ENCODE results near the gene TMEM40.

Gene TMEM40

DNA sequence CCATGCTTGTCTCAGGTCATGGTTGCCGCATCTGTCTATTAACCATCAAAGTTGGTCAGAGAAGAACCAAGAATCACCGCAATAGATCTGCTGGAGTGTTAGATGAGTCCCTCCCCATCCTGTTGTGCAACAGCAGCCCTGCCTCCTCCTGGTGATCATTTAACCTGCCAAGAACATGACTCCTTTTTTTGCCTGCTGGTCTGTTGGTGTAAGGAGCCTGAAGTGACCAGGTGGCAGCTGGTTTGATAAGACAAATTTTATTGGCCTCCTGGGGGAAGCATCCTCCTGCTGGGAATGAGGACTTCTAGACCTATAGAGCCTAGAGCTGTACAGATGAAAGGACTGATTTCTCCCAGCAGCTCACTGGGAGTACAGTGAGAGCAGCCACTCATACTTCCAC, 51.6 kb downstream of the TMEM40 start:
- Histone ChIP-seq H3K9me2 (replicated peaks; ENCODE audit: control insufficient read depth, low read length) (no peaks in the 10 kb centered on the region), H3K4me3 (ENCODE audit: low read length) (no peak overlapping the region), H3K27ac (ENCODE audit: low read depth, low read length) (no peak overlapping the region), H3K4me1 (ENCODE audit: control insufficient read depth, low read length) (peaks cover 3% of the 10 kb centered on the region; the same call in 1 of the 2 replicates), H3F3A (ENCODE audit: control insufficient read depth, insufficient read depth) (no peaks in the 10 kb centered on the region), H3K9me3 (ENCODE audit: control insufficient read depth, insufficient read depth, low read length) (no peaks in the 10 kb centered on the region), H4K20me1 (ENCODE audit: control insufficient read depth, insufficient read depth, low read depth, low read length) (no peaks in the 10 kb centered on the region), H3K79me2 (ENCODE audit: control insufficient read depth, low read length) (no peaks in the 10 kb centered on the region), H3K4me2 (ENCODE audit: low read length) (no peak overlapping the region), H3K27me3 (ENCODE audit: control insufficient read depth, low read length) (peaks cover 19% of the 10 kb centered on the region), H3K36me3 (ENCODE audit: control insufficient read depth, low read length) (no peaks in the 10 kb centered on the region)
- TF ChIP-seq, protein P1, sequence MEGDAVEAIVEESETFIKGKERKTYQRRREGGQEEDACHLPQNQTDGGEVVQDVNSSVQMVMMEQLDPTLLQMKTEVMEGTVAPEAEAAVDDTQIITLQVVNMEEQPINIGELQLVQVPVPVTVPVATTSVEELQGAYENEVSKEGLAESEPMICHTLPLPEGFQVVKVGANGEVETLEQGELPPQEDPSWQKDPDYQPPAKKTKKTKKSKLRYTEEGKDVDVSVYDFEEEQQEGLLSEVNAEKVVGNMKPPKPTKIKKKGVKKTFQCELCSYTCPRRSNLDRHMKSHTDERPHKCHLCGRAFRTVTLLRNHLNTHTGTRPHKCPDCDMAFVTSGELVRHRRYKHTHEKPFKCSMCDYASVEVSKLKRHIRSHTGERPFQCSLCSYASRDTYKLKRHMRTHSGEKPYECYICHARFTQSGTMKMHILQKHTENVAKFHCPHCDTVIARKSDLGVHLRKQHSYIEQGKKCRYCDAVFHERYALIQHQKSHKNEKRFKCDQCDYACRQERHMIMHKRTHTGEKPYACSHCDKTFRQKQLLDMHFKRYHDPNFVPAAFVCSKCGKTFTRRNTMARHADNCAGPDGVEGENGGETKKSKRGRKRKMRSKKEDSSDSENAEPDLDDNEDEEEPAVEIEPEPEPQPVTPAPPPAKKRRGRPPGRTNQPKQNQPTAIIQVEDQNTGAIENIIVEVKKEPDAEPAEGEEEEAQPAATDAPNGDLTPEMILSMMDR (IDR thresholded peaks at IDR 0.05; ENCODE audit: low read depth, low read length, poor library complexity, severe bottlenecking) = no peak
- no peak for TF ChIP-seq EZH2phosphoT487 (IDR thresholded peaks at IDR 0.05; ENCODE audit: borderline replicate concordance, low read length)

DNA sequence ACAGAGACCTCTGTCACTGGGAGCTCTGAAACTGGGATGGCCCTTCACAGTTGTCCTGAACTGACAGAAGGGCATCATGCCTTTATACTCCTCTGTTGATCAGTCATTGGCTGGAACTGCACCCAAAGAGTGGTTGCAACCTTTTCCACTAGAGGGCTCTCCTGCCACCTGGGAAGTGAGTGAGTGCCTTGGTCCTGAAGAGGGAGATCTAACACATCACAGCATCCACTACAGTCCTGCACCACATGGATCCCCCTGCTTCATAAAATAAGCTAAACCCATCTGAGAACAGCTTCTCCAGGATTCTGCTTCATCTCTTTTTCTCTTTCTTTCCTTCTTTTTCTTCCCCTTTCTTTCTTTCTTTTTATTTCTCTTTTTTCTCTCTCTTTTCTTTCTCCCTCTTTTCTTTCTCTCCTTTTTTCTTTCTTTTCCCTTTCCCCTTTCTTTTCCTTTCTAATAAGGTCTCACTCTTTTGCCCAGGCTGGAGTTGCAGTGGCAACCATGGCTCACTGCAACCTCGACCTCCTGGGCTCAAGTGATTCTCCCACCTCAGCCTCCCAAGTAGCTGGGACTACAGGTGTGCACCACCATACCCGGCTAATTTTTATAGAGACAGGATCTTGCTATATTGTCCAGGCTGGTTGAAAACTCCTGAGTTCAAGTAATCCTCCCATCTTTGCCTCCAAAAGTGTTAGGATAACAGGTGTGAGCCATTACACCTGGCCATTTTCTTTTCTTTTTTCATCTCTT, 52.4 kb downstream of the TMEM40 start:
- Histone ChIP-seq H3K4me3 (ENCODE audit: low read length) (no peak overlapping the region), H3K9me2 (replicated peaks; ENCODE audit: control insufficient read depth, low read length) (no peaks in the 10 kb centered on the region), H3K79me2 (ENCODE audit: control insufficient read depth, low read length) (no peaks in the 10 kb centered on the region), H3K36me3 (ENCODE audit: control insufficient read depth, low read length) (no peaks in the 10 kb centered on the region), H3K9me3 (ENCODE audit: control insufficient read depth, insufficient read depth, low read length) (no peaks in the 10 kb centered on the region), H3K27me3 (ENCODE audit: control insufficient read depth, low read length) (peaks cover 19% of the 10 kb centered on the region), H4K20me1 (ENCODE audit: control insufficient read depth, insufficient read depth, low read depth, low read length) (no peaks in the 10 kb centered on the region), H3K27ac (ENCODE audit: low read depth, low read length) (no peak overlapping the region), H3K4me2 (ENCODE audit: low read length) (no peak overlapping the region), H3K4me1 (ENCODE audit: control insufficient read depth, low read length) (peaks cover 3% of the 10 kb centered on the region; the same call in 1 of the 2 replicates), H3F3A (ENCODE audit: control insufficient read depth, insufficient read depth) (no peaks in the 10 kb centered on the region)
- TF ChIP-seq EZH2phosphoT487 (IDR thresholded peaks at IDR 0.05; ENCODE audit: borderline replicate concordance, low read length) = no peak
- TF ChIP-seq, protein P1 (IDR thresholded peaks at IDR 0.05; ENCODE audit: low read depth, low read length, poor library complexity, severe bottlenecking) = peak; percentile 93

DNA sequence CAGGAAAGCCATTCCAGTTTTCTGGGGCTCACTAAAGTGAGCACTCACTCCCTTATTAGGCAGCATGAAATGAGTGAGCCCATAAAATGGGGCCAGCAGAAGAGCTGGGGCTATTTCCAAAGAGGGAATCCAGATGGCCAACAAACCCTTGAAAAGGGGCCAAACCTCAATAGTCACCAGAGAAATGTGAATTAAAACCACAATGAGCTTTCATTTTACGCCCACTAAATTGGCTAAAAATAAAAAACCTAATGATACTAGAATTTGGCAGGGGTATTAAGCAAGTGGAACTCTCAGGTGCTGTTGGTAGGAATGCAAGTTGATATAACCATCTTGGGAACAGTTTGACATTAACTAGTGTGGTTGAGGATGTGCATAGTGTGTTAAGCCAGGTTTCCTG, 53.1 kb downstream of the TMEM40 start:
- Histone ChIP-seq H3K9me2 (replicated peaks; ENCODE audit: control insufficient read depth, low read length) (no peaks in the 10 kb centered on the region), H3K4me3 (ENCODE audit: low read length) (no peak overlapping the region), H3K27ac (ENCODE audit: low read depth, low read length) (no peak overlapping the region), H3F3A (ENCODE audit: control insufficient read depth, insufficient read depth) (no peaks in the 10 kb centered on the region), H3K4me2 (ENCODE audit: low read length) (no peak overlapping the region), H3K4me1 (ENCODE audit: control insufficient read depth, low read length) (peaks cover 3% of the 10 kb centered on the region; the same call in 1 of the 2 replicates), H3K9me3 (ENCODE audit: control insufficient read depth, insufficient read depth, low read length) (no peaks in the 10 kb centered on the region), H4K20me1 (ENCODE audit: control insufficient read depth, insufficient read depth, low read depth, low read length) (no peaks in the 10 kb centered on the region), H3K27me3 (ENCODE audit: control insufficient read depth, low read length) (peaks cover 19% of the 10 kb centered on the region), H3K79me2 (ENCODE audit: control insufficient read depth, low read length) (no peaks in the 10 kb centered on the region), H3K36me3 (ENCODE audit: control insufficient read depth, low read length) (no peaks in the 10 kb centered on the region)
- TF ChIP-seq, protein P1 (IDR thresholded peaks at IDR 0.05; ENCODE audit: low read depth, low read length, poor library complexity, severe bottlenecking) = no peak
- no peak for TF ChIP-seq EZH2phosphoT487 (IDR thresholded peaks at IDR 0.05; ENCODE audit: borderline replicate concordance, low read length)

All from DOHH2 (cell line).